Breast epithelium (tissue), 4 donors: ENCODE measurements around the gene NCAPH2. TPM values are rescaled to one million over a fixed set of nuclear protein-coding genes. Genes with fewer than 3 reads are reported as not detected.
"Not testable (repeated sequence)": the region's sequence is repeated elsewhere in the genome, so short reads cannot be mapped to it uniquely, and the experiment has no call there.

Source experiments
- DNase-seq, 2 donors: peaks; one replicate each; pipeline ENCODE4 v3.0.0-alpha.2; 2019; ENCODE audit warnings: low spot score in 2 of 2
- H3K27ac ChIP-seq, 2 donors: fragments of 200-600 bp; sonication (generic) in 1 of 2; one replicate each; pipeline ENCODE4 v1.5.1; 2016 to 2019; ENCODE audit warnings: mild to moderate bottlenecking in 1 of 2
- H3K27me3 ChIP-seq, 2 donors: fragments of 200-600 bp; sonication (generic) in 1 of 2; one replicate each; pipeline versions ENCODE4 v1.5.1 to v1.6.0; 2017 to 2019; ENCODE audit warnings: control low read depth in 1 of 2, mild to moderate bottlenecking in 1 of 2
- H3K36me3 ChIP-seq: fragments of 200-600 bp; one replicate; pipeline ENCODE4 v1.5.1; 2019
- H3K4me1 ChIP-seq, 2 donors: fragments of 200-600 bp; sonication (generic); one replicate each; pipeline ENCODE4 v1.5.1; 2016 to 2019; ENCODE audit warnings: control low read depth in 1 of 2
- H3K4me3 ChIP-seq, 3 donors: fragments of 200-600 bp; sonication (generic); 1 replicate in 2 of 3; 2 replicates in 1 of 3; pipeline ENCODE4 v1.5.1; 2016 to 2019; ENCODE audit warnings: mild to moderate bottlenecking in 3 of 3, moderate library complexity in 2 of 3
- H3K9me3 ChIP-seq, 2 donors: fragments of 200-600 bp; sonication (generic) in 1 of 2; one replicate each; pipeline ENCODE4 v1.5.1; 2016 to 2019; ENCODE audit warnings: control low read depth in 1 of 2
- CTCF ChIP-seq, 3 donors: fragments of 450-650 bp; IDR thresholded peaks; one replicate each; pipeline ENCODE4 v1.5.1; 2016 to 2017; ENCODE audit warnings: antibody characterized with exemption in 3 of 3, mild to moderate bottlenecking in 3 of 3, moderate library complexity in 3 of 3
- POLR2A ChIP-seq: fragments of 450-650 bp; IDR thresholded peaks from one replicate; pipeline ENCODE4 v1.6.1; 2016; ENCODE audit warnings: antibody characterized with exemption, mild to moderate bottlenecking, moderate library complexity
- POLR2AphosphoS5 ChIP-seq, 3 donors: sonication (generic); formaldehyde crosslinking; IDR thresholded peaks; one replicate each; pipeline ENCODE4 v1.6.1; 2017; ENCODE audit warnings: antibody characterized with exemption in 3 of 3
- intact Hi-C: fragments of 100-400 bp; cut with DNase I; formaldehyde crosslinking; loops from one replicate; pipeline ENCODE4 v1.15.1; 2023; ENCODE audit warnings: low total_unique reads
- total RNA-seq, 3 donors: library from RNA; depleted of rRNA; stranded (reverse); fragments of >200 nt; gene quantifications; one replicate each; pipeline ENCODE4 v1.1.0, GENCODE V29; 2016

NCAPH2 gene
- total RNA-seq, 3 donors from 2014 or later, result 25.9 to 48.2 (median 43.0) TPM

- Histone ChIP-seq H3K36me3 (no peaks in the 10 kb centered on the region), H3K27ac (no peak overlapping the region)
Measured at GRCh38 chr22:50516068-50516467, 8.0 kb downstream of the NCAPH2 start.

GRCh38 chr22:50516891-50517290 is 8.9 kb downstream of the NCAPH2 start:
- Histone ChIP-seq H3K27me3 (no peaks in the 10 kb centered on the region), H3K36me3 (peaks cover 1% of the 10 kb centered on the region), H3K4me1 (no peaks in the 10 kb centered on the region), H3K27ac (no peak overlapping the region), H3K9me3 (no peaks in the 10 kb centered on the region), H3K4me3 (no peak overlapping the region)
- no peak for TF ChIP-seq POLR2A
- no peak for TF ChIP-seq POLR2AphosphoS5 (IDR thresholded peaks at IDR 0.05)
- TF ChIP-seq CTCF (IDR thresholded peaks at IDR 0.05), result no peak
- intact Hi-C loops, result no loop called here
- no peak for DNase-seq

More at GRCh38 chr22:50516068-50516467, 8.0 kb downstream of the NCAPH2 start:
- Histone ChIP-seq H3K27me3 (no peaks in the 10 kb centered on the region), H3K4me1 (no peaks in the 10 kb centered on the region), H3K9me3 (no peaks in the 10 kb centered on the region), H3K4me3 (no peak overlapping the region)
- no peak for DNase-seq
- intact Hi-C loops, result no loop called here
- TF ChIP-seq CTCF (IDR thresholded peaks at IDR 0.05) (no peak), POLR2AphosphoS5 (IDR thresholded peaks at IDR 0.05) (no peak), POLR2A (no peak)

- Histone ChIP-seq H3K4me3 (no peak overlapping the region), H3K4me1 (no peaks in the 10 kb centered on the region), H3K27ac (no peak overlapping the region), H3K36me3 (peaks cover 7% of the 10 kb centered on the region), H3K9me3 (no peaks in the 10 kb centered on the region), H3K27me3 (no peaks in the 10 kb centered on the region)
- intact Hi-C loops, result no loop called here
- TF ChIP-seq POLR2A, result no peak
- no peak for TF ChIP-seq CTCF (IDR thresholded peaks at IDR 0.05)
- no peak for TF ChIP-seq POLR2AphosphoS5 (IDR thresholded peaks at IDR 0.05)
- no peak for DNase-seq
Measured at GRCh38 chr22:50517495-50518260, 9.7 kb downstream of the NCAPH2 start.

- peaks cover 13% of the 10 kb centered on the region for H3K36me3 ChIP-seq
- H3K27ac ChIP-seq, result no peak overlapping the region
- H3K4me1 ChIP-seq, result no peaks in the 10 kb centered on the region
- no peak for DNase-seq
- no peak overlapping the region for H3K4me3 ChIP-seq
- H3K27me3 ChIP-seq, result no peaks in the 10 kb centered on the region
- no peaks in the 10 kb centered on the region for H3K9me3 ChIP-seq
- intact Hi-C loops, result no loop called here
- TF ChIP-seq POLR2AphosphoS5 (IDR thresholded peaks at IDR 0.05), result no peak
Measured at GRCh38 chr22:50518606-50519005, 10.6 kb downstream of the NCAPH2 start.

- Histone ChIP-seq H3K36me3 (peaks cover 13% of the 10 kb centered on the region), H3K4me3 (no peak overlapping the region), H3K27ac (no peak overlapping the region), H3K9me3 (no peaks in the 10 kb centered on the region), H3K4me1 (peaks cover 1 to 2% of the 10 kb centered on the region in 2 donors), H3K27me3 (no peaks in the 10 kb centered on the region)
- DNase-seq, result no peak
- TF ChIP-seq CTCF (IDR thresholded peaks at IDR 0.05) (no peak), POLR2AphosphoS5 (IDR thresholded peaks at IDR 0.05) (no peak), POLR2A (no peak)
- intact Hi-C loops, result no loop called here
Measured at GRCh38 chr22:50519151-50519550, 11.1 kb downstream of the NCAPH2 start.

GRCh38 chr22:50520184-50520583 is 12.2 kb downstream of the NCAPH2 start:
- H3K4me1 ChIP-seq, H3K9me3 ChIP-seq, H3K4me3 ChIP-seq, H3K27me3 ChIP-seq, intact Hi-C loops, DNase-seq, H3K27ac ChIP-seq: not testable (repeated sequence)
- H3K36me3 ChIP-seq, result peaks cover 13% of the 10 kb centered on the region
